Activated CD4-positive, alpha-beta T cell treated with anti-CD3 and anti-CD28 coated beads, Interleukin-2, Interleukin-6, amounts not matched to agents 100 ng/mL and 50 ng/mL, durations not matched to agents 16 hours and 8 hours (primary cell): ENCODE measurements around the gene MPL.

Experiments
- DNase-seq: peaks from one replicate; pipeline ENCODE4 v3.0.0-alpha.2; 2020

The MPL gene

GRCh38 chr1:43306688-43307457 lies 30.7 kb upstream of the MPL start:
- no peak for DNase-seq

- no peak for DNase-seq
These were observed 30.0 kb upstream of the MPL start for GRCh38 chr1:43307458-43308158.

GRCh38 chr1:43308635-43309404 lies 28.8 kb upstream of the MPL start:
- DNase-seq, result no peak

DNA sequence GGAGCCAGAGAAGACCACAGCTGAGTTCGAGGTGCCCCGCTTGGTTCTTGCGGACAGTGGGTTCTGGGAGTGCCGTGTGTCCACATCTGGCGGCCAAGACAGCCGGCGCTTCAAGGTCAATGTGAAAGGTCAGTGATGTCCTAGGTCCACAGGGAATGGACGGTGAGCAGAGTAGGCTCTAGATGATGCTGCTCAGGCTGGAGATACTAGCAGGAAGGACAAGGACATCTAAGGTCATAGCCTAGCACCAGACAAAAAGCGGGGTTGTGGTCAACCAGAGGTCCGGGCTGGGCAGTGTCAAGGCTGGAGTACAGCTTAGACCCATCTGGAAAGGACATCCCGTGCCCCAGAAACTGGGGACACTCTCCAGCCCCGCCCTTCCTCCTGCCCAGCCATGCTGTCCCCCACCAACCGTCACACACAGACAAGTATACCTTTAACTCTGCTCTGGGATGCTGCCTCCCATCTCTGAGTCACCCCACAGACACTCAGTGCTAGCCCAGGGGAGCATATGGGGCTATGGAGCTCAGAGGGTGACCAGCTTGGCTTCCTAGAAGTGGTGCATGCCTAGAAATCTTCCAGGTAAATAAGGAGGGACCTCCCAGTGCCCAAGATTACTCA lies 28.1 kb upstream of the MPL start:
- DNase-seq, result no peak

DNA sequence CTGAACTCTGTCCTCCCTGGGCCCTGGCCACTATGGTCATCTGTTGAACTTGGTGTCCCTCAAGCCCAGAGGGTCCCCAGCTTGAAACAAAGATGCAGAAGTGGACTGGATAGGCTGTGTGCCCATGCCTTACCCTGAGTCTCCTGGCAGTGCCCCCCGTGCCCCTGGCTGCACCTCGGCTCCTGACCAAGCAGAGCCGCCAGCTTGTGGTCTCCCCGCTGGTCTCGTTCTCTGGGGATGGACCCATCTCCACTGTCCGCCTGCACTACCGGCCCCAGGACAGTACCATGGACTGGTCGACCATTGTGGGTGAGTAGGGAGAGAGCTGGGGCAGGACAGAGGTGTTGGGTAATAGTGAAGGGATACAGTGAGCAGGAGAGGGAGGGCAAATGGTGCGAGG lies 26.1 kb upstream of the MPL start:
- DNase-seq, result no peak

GRCh38 chr1:43312212-43312623 lies 25.4 kb upstream of the MPL start:
- DNase-seq, result no peak

DNA sequence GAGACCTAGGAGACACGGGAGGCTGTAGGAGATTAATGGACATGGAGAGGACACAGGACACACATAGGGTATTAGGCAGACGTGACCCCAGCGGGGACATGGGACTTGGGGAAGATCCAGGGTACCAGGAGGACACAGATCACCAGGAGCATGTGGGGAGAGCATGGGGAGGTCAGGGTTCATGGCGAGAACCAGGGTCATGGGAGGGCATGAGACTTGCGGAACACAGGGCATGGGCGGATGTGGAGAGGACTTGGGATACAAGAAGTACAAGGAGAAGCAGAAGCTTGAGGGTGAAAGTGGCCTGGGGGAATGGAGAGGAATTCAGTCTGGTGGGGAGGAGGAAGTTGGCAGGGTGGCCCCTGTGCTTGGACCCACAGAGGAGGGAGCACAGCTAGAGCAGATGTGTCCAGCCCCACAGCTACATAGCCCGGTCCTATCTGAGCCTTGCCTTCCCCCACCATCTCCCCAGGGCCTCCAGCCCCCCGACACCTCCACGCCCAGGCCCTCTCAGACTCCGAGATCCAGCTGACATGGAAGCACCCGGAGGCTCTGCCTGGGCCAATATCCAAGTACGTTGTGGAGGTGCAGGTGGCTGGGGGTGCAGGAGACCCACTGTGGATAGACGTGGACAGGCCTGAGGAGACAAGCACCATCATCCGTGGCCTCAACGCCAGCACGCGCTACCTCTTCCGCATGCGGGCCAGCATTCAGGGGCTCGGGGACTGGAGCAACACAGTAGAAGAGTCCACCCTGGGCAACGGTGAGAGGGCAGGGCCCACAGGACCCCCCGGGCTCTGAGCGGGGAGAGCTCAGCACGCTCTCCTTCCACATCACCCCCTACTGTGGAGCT lies 24.7 kb upstream of the MPL start:
- DNase-seq, result no peak

GRCh38 chr1:43313771-43314170 lies 23.8 kb upstream of the MPL start:
- no peak for DNase-seq

DNA sequence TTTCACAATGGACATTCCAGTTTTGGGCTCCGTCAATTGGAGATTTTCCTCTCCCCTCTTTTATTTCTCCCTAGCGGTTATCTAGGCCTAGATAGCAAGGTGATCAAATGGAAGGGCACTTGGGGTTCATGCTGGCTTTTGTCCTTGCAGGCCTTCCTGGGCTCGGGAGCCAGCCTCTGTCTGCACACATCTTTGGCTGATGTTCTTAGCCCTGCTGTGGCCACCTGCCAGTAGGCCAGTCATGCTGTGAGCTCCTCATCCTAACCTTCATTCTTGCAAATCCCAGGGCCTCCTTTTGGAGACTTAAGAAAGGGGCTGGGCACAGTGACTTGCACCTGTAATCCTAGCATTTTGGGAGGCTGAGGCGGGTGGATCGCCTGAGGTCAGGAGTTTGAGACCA lies 23.4 kb upstream of the MPL start:
- no peak for DNase-seq

DNA sequence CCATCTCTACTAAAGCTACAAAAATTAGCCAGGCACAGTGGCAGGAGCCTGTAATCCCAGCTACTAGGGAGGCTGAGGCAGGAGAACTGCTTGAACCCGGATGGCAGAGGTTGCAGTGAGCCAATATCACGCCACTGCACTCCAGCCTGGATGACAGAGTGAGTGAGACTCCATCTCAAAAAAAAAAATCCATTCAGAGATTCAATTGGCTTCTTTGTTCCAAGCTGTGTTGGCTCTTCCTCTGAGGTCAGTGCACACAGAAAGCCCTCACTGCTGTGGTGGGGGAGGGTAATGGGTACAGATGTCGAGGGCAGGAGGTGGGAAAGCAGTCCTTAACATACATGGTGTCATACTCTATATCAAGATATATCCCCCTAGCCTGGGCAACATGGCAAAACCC lies 22.1 kb upstream of the MPL start:
- DNase-seq, result no peak

- no peak for DNase-seq
These were observed 21.5 kb upstream of the MPL start for GRCh38 chr1:43315963-43316737.

- DNase-seq, result no peak
These were observed 20.7 kb upstream of the MPL start for GRCh38 chr1:43316738-43317520.

- no peak for DNase-seq
These were observed 19.7 kb upstream of the MPL start for GRCh38 chr1:43317817-43318471.

- no peak for DNase-seq
These were observed 18.8 kb upstream of the MPL start for GRCh38 chr1:43318831-43319230.

DNA sequence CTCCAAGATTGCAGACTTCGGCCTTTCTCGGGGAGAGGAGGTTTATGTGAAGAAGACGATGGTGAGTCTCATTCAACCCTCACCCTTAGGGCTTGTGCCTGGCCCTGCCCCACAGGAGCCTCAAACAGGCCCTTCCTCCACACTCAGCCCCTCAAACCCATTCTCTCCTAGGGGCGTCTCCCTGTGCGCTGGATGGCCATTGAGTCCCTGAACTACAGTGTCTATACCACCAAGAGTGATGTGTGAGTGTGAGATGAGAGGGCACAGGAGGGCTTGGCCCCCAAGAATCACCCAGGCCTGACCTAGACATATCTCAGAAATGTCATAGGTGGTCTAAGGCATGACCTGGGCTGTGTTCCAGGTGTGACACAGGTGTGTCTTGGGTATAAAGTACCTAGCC lies 18.3 kb upstream of the MPL start:
- DNase-seq, result no peak

- DNase-seq, result no peak
These were observed 17.9 kb upstream of the MPL start for GRCh38 chr1:43319766-43320165.

DNA sequence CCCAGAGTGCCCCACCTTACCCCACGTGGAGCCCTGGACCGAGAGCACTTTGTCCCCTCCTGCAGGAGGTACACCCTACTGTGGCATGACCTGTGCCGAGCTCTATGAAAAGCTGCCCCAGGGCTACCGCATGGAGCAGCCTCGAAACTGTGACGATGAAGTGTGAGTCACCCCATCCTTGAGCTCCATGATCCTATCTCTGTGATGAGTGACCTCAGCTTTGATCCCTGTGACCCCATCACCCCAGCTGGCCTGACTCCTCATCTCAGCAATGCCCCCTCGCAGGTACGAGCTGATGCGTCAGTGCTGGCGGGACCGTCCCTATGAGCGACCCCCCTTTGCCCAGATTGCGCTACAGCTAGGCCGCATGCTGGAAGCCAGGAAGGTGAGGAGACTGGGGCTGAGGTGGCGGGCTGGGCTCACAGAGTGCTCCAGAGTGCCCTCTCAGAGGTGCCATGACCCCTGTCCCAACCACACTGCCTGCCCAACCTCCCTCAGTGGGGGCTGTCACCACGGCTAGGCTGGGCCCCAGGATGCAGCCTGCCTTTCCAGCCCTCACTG lies 16.2 kb upstream of the MPL start:
- no peak for DNase-seq

- no peak for DNase-seq
These were observed 15.1 kb upstream of the MPL start for GRCh38 chr1:43322506-43322905.

- no peak for DNase-seq
These were observed 12.8 kb upstream of the MPL start for GRCh38 chr1:43324810-43325209.

- no peak for DNase-seq
These were observed 12.2 kb upstream of the MPL start for GRCh38 chr1:43325381-43325780.
